ENCODE measurements around the gene ACSL6. TPM values are rescaled to one million over a fixed set of nuclear protein-coding genes. Genes with fewer than 3 reads are reported as not detected.

ACSL6 gene
- total RNA-seq, 1 experiment from 2014 or later = 4.8 TPM

DNA sequence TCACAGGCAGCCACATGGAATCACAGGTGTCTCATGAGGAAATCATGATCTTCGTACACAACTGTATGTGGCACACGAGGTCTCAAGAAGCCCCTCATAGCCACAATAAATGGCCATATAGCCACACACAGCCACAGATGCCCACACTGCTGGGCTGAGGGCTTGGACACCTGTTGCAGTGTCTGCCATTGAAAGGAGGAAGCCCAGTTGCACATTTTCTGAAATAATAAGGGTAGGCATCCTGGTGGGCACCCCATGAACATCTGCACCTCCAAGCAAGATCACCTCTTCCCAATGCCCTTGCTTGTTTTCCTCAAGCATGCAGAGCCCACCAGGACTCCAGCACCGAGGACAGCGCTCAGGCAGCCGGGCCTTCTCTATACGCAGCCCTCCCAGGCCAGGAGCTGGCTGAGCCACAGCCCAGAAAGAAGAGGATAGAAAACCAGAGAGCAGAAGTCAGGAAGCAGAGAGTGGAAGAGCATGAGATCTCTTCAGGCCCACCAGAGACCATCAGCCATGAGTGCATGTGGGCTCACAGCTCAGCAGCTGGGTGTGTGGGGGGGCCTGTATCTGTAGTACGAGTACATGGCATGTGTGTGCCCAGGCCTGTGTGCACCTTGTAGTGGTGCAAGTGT is 1.0 kb upstream of the ACSL6 start (continued):
- TF ChIP-seq ZSCAN18 (CRISPR knock-in tag; IDR thresholded peaks at IDR 0.05) (no peak), FOXJ3 (CRISPR knock-in tag; IDR thresholded peaks at IDR 0.05; ENCODE audit: borderline replicate concordance) (no peak), GRHL2 (CRISPR knock-in tag; IDR thresholded peaks at IDR 0.05; ENCODE audit: insufficient replicate concordance, severe bottlenecking) (no peak), ZBTB21 (CRISPR knock-in tag; IDR thresholded peaks at IDR 0.05; ENCODE audit: borderline replicate concordance) (no peak), ESRRA (CRISPR knock-in tag; IDR thresholded peaks at IDR 0.05; ENCODE audit: borderline replicate concordance) (no peak), E2F4 (CRISPR knock-in tag; IDR thresholded peaks at IDR 0.05; ENCODE audit: borderline replicate concordance, low read depth) (no peak), ZNF263 (CRISPR knock-in tag; IDR thresholded peaks at IDR 0.05; ENCODE audit: low read depth) (no peak), JAZF1 (CRISPR knock-in tag; IDR thresholded peaks at IDR 0.05) (no peak), OVOL2 (CRISPR knock-in tag; IDR thresholded peaks at IDR 0.05; ENCODE audit: borderline replicate concordance) (no peak), ZNF423 (CRISPR knock-in tag; IDR thresholded peaks at IDR 0.05) (no peak), EMX1 (CRISPR knock-in tag; IDR thresholded peaks at IDR 0.05) (no peak), MYBL2 (CRISPR knock-in tag; IDR thresholded peaks at IDR 0.05) (0 out of 2 replicates have a peak, but pooled peaks have one; percentile 46), FOXK1 (CRISPR knock-in tag; IDR thresholded peaks at IDR 0.05) (peak; percentile 84; the same call in 1 of the 2 replicates), TP53 (CRISPR knock-in tag; IDR thresholded peaks at IDR 0.05) (no peak), SMAD4 (CRISPR knock-in tag; IDR thresholded peaks at IDR 0.05) (0 out of 2 replicates have a peak, but pooled peaks have one; percentile 81), NFYB (CRISPR knock-in tag; conservative IDR thresholded peaks at IDR 0.05; ENCODE audit: low read depth) (no peak; the same call in 1 of the 2 replicates), ZNF317 (CRISPR knock-in tag; IDR thresholded peaks at IDR 0.05; ENCODE audit: borderline replicate concordance, low read depth) (no peak), TEAD1 (CRISPR knock-in tag; IDR thresholded peaks at IDR 0.05) (peak; percentile 80), SMAD3 (CRISPR knock-in tag; IDR thresholded peaks at IDR 0.05; ENCODE audit: borderline replicate concordance) (peak; percentile 15; the same call in 1 of the 2 replicates), CREB1 (CRISPR knock-in tag; IDR thresholded peaks at IDR 0.05) (no peak; the same call in 1 of the 2 replicates)
- TF ChIP-seq, protein P1, sequence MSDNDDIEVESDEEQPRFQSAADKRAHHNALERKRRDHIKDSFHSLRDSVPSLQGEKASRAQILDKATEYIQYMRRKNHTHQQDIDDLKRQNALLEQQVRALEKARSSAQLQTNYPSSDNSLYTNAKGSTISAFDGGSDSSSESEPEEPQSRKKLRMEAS (CRISPR knock-in tag; IDR thresholded peaks at IDR 0.05) = peak; percentile 35; the same call in 1 of the 2 replicates
- TF ChIP-seq, protein P2, sequence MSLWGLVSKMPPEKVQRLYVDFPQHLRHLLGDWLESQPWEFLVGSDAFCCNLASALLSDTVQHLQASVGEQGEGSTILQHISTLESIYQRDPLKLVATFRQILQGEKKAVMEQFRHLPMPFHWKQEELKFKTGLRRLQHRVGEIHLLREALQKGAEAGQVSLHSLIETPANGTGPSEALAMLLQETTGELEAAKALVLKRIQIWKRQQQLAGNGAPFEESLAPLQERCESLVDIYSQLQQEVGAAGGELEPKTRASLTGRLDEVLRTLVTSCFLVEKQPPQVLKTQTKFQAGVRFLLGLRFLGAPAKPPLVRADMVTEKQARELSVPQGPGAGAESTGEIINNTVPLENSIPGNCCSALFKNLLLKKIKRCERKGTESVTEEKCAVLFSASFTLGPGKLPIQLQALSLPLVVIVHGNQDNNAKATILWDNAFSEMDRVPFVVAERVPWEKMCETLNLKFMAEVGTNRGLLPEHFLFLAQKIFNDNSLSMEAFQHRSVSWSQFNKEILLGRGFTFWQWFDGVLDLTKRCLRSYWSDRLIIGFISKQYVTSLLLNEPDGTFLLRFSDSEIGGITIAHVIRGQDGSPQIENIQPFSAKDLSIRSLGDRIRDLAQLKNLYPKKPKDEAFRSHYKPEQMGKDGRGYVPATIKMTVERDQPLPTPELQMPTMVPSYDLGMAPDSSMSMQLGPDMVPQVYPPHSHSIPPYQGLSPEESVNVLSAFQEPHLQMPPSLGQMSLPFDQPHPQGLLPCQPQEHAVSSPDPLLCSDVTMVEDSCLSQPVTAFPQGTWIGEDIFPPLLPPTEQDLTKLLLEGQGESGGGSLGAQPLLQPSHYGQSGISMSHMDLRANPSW (CRISPR knock-in tag; conservative IDR thresholded peaks at IDR 0.05; ENCODE audit: low read depth) = no peak
- TF ChIP-seq, protein P3, sequence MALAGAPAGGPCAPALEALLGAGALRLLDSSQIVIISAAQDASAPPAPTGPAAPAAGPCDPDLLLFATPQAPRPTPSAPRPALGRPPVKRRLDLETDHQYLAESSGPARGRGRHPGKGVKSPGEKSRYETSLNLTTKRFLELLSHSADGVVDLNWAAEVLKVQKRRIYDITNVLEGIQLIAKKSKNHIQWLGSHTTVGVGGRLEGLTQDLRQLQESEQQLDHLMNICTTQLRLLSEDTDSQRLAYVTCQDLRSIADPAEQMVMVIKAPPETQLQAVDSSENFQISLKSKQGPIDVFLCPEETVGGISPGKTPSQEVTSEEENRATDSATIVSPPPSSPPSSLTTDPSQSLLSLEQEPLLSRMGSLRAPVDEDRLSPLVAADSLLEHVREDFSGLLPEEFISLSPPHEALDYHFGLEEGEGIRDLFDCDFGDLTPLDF (CRISPR knock-in tag; IDR thresholded peaks at IDR 0.05) = no peak
- TF ChIP-seq, protein P4, sequence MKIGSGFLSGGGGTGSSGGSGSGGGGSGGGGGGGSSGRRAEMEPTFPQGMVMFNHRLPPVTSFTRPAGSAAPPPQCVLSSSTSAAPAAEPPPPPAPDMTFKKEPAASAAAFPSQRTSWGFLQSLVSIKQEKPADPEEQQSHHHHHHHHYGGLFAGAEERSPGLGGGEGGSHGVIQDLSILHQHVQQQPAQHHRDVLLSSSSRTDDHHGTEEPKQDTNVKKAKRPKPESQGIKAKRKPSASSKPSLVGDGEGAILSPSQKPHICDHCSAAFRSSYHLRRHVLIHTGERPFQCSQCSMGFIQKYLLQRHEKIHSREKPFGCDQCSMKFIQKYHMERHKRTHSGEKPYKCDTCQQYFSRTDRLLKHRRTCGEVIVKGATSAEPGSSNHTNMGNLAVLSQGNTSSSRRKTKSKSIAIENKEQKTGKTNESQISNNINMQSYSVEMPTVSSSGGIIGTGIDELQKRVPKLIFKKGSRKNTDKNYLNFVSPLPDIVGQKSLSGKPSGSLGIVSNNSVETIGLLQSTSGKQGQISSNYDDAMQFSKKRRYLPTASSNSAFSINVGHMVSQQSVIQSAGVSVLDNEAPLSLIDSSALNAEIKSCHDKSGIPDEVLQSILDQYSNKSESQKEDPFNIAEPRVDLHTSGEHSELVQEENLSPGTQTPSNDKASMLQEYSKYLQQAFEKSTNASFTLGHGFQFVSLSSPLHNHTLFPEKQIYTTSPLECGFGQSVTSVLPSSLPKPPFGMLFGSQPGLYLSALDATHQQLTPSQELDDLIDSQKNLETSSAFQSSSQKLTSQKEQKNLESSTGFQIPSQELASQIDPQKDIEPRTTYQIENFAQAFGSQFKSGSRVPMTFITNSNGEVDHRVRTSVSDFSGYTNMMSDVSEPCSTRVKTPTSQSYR (CRISPR knock-in tag; IDR thresholded peaks at IDR 0.05) = 0 out of 2 replicates have a peak, but pooled peaks have one; percentile 55
